Measurements from ENCODE around the gene NLK.
"Not testable (repeated sequence)": the region's sequence is repeated elsewhere in the genome, so short reads cannot be mapped to it uniquely, and the experiment has no call there.

GRCh38 chr17:28098591-28098990 is 56.1 kb downstream of the NLK start:
- TF ChIP-seq EP300, POLR2A, POLR2AphosphoS5 (IDR thresholded peaks at IDR 0.05): not testable (repeated sequence)
- TF ChIP-seq, protein P1, sequence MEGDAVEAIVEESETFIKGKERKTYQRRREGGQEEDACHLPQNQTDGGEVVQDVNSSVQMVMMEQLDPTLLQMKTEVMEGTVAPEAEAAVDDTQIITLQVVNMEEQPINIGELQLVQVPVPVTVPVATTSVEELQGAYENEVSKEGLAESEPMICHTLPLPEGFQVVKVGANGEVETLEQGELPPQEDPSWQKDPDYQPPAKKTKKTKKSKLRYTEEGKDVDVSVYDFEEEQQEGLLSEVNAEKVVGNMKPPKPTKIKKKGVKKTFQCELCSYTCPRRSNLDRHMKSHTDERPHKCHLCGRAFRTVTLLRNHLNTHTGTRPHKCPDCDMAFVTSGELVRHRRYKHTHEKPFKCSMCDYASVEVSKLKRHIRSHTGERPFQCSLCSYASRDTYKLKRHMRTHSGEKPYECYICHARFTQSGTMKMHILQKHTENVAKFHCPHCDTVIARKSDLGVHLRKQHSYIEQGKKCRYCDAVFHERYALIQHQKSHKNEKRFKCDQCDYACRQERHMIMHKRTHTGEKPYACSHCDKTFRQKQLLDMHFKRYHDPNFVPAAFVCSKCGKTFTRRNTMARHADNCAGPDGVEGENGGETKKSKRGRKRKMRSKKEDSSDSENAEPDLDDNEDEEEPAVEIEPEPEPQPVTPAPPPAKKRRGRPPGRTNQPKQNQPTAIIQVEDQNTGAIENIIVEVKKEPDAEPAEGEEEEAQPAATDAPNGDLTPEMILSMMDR (IDR thresholded peaks at IDR 0.05): not testable (repeated sequence)

All from upper lobe of left lung (tissue), 4 donors.